ENCODE results near the gene LRRC43.
"Not testable (repeated sequence)": the region's sequence is repeated elsewhere in the genome, so short reads cannot be mapped to it uniquely, and the experiment has no call there.

The LRRC43 gene

DNA sequence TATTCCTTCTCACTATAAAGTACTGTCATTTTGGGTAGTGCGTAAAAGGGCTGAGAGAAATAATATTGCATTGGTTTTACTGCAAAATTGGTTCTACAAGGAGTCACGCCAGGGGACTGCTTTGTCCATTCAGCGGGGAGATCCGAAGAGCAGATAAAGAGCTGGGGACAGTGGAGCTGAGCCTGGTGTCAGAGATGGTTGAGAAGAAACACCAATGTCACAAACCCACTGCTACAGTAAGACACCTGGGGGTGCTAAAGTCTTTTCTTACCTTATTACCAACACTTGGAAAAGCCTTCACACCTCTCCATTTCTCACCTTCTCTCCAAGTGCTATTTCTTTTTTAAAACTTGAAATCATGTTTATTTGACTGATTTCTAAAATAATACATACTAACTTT, 23.0 kb upstream of the LRRC43 start:
- DNase-seq (ENCODE audit: insufficient read length) (no peak), FAIRE-seq (no peak)
- no peak for TF ChIP-seq POLR2A (IDR thresholded peaks at IDR 0.05; ENCODE audit: low read depth, low read length)

DNA sequence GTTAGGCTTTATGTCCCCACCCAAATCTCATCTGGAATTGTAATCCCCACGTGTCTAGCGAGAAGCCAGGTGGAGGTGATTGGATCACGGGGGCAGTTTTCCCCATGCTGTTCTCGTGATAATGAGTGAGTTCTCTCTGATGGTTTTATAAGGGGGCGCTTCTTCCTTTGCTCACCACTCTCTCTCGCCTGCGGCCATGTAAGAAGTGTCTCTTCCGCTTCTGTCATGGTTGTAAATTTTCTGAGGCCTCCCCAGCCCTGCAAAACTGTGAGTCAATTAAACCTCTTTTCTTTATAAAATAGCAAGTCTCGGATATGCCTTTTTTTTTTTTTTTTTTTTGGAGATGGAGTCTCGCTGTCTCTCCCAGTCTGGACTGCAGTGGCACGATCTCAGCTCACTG, 22.2 kb upstream of the LRRC43 start:
- no peak for FAIRE-seq
- TF ChIP-seq POLR2A (IDR thresholded peaks at IDR 0.05; ENCODE audit: low read depth, low read length): no peak
- no peak for TF ChIP-seq TAF1 (IDR thresholded peaks at IDR 0.05; ENCODE audit: borderline replicate concordance, low read depth, low read length)
- TF ChIP-seq POLR2AphosphoS5 (IDR thresholded peaks at IDR 0.05; ENCODE audit: low read depth, low read length): no peak

DNA sequence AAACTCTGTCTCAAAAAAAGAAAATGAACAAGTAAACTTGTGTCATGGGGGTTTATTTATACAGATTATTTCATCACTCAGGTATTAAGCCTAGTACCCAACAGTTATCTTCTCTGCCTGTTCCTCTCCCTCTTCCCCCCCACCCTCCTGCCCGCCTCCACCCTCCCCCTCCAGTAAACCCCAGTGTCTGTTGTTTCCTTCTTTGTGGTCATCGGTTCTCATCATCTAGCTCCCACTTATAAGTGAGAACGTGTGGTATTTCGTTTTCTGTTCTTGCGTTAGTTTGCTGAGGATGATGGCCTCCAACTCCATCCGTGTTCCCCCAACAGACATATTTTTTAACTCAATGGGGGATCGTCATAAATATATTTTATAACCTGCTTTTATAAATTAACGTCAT, 21.2 kb upstream of the LRRC43 start:
- FAIRE-seq (no peak), DNase-seq (ENCODE audit: insufficient read length) (no peak)
- no peak for TF ChIP-seq POLR2AphosphoS5 (IDR thresholded peaks at IDR 0.05; ENCODE audit: low read depth, low read length)
- no peak for TF ChIP-seq TAF1 (IDR thresholded peaks at IDR 0.05; ENCODE audit: borderline replicate concordance, low read depth, low read length)
- no peak for TF ChIP-seq POLR2A (IDR thresholded peaks at IDR 0.05; ENCODE audit: low read depth, low read length)

More for the DNA sequence above, 22.2 kb upstream of the LRRC43 start:
- DNase-seq (ENCODE audit: insufficient read length): no peak

DNA sequence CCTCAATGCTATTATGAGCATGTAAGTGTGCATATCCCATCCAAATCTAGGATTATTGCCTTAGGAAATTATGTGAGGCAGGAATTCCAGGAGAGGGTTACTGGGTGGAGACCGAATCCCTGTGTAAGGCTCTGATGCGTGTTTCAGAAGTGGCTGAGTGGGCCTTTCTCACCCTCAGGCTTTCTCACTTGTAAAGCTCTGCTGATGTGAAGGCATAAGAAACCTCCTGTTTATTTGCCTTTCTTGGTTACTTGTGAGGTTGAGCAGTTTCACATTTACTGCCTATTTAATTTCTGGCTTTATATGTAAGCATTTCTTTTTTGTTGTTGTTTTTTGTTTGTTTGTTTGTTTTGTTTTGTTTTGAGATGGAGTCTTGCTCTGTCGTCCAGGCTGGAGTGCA, 19.9 kb upstream of the LRRC43 start:
- DNase-seq (ENCODE audit: insufficient read length) (no peak), FAIRE-seq (no peak)
- TF ChIP-seq POLR2A (IDR thresholded peaks at IDR 0.05; ENCODE audit: low read depth, low read length): no peak
- no peak for TF ChIP-seq TAF1 (IDR thresholded peaks at IDR 0.05; ENCODE audit: borderline replicate concordance, low read depth, low read length)
- no peak for TF ChIP-seq POLR2AphosphoS5 (IDR thresholded peaks at IDR 0.05; ENCODE audit: low read depth, low read length)

DNA sequence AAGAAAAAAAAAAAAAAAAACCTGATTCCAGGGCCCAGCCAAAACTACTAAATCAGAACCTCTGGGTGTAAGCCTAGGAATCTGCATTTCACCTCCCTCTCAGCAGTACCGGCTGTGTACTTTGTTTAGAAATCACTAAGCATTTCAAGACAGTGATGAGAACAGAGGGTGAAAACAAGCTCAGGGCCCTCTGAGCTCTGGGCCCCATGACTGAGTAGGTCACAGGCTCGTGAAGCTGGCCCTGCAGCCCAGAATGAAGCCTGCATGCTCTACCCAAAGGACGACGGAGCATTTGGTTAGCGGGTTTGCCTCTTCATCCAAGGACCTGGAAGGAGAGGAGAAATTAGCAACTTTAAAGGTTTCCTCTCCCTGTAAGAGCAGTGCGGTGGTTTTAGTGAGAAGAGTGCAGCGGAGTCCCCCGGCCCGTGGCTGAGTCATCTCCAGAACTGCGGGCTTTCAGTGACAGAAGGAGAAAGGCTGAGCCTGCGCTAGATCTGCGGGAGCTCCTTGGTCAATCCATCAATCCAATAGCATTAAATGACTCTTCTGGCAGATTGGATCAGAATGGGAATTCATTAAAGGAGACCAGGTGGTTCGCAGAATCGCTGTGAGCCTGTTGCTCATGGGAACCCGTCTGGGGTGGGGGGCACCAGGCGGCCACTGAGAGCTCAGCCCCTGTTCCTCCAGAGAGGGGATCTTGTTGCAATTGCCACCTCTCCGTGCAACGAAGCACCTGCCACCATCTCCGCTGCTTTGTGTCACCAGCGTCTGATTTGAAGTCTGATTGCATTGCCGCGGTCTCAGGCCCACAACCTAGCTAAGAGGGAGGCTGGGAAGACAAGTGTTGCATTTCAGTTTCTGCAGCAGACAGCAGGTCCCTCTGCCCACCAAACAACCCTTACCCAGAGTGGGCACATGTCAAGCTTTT, 16.2 kb upstream of the LRRC43 start:
- DNase-seq (ENCODE audit: insufficient read length) (no peak), FAIRE-seq (peak; percentile 70)
- TF ChIP-seq POLR2A (IDR thresholded peaks at IDR 0.05; ENCODE audit: low read depth, low read length): no peak
- no peak for TF ChIP-seq POLR2AphosphoS5 (IDR thresholded peaks at IDR 0.05; ENCODE audit: low read depth, low read length)
- no peak for TF ChIP-seq TAF1 (IDR thresholded peaks at IDR 0.05; ENCODE audit: borderline replicate concordance, low read depth, low read length)

DNA sequence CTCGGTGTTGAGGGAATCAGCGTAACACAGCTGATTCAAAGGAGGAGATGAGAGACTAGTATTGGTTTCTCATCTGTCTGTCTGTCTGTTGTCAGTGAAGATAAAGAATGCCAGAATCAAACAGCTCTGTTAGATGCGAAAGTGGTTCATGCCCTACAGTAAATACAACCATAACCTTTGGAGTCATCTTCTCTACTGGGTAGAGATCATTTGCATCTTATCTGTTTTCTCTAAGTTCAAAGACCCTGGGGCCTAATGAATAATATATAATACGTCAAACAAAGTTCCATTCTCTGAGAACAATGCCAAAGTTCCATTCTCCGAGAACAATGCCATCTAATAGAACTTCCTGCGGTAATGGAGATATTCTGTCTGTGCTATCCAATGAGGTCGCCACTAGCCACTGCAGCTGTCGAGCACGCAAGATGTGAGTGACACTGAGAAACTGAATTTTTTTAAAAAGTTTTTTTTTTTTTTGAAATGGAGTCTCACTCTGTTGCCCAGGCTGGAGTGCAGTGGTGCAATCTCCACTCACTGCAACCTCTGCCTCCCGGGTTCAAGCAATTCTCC, 15.5 kb upstream of the LRRC43 start:
- DNase-seq (ENCODE audit: insufficient read length) (no peak), FAIRE-seq (no peak)
- no peak for TF ChIP-seq POLR2AphosphoS5 (IDR thresholded peaks at IDR 0.05; ENCODE audit: low read depth, low read length)
- TF ChIP-seq POLR2A (IDR thresholded peaks at IDR 0.05; ENCODE audit: low read depth, low read length): no peak
- TF ChIP-seq TAF1 (IDR thresholded peaks at IDR 0.05; ENCODE audit: borderline replicate concordance, low read depth, low read length): no peak

DNA sequence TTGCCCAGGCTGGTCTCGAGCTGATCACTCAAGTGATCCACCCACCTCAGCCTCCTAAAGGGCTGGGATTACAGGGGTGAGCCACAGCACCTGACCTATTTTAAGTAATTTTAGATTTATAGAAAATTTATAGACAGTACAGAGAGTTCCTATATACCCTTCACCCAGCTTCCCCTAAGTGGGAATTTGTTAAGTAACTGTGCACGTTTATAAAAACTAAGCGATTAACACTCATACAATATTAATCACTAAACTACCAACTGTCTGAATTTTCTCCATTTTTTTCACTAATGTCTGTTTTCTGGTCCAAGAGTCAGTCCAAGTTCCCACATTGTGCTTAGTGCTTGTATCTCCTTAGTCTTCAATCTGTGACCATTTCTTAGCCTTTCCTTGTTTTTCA, 14.4 kb upstream of the LRRC43 start:
- DNase-seq (ENCODE audit: insufficient read length): no peak
- FAIRE-seq: no peak
- TF ChIP-seq TAF1 (IDR thresholded peaks at IDR 0.05; ENCODE audit: borderline replicate concordance, low read depth, low read length) (no peak), POLR2A (IDR thresholded peaks at IDR 0.05; ENCODE audit: low read depth, low read length) (no peak), POLR2AphosphoS5 (IDR thresholded peaks at IDR 0.05; ENCODE audit: low read depth, low read length) (no peak)

DNA sequence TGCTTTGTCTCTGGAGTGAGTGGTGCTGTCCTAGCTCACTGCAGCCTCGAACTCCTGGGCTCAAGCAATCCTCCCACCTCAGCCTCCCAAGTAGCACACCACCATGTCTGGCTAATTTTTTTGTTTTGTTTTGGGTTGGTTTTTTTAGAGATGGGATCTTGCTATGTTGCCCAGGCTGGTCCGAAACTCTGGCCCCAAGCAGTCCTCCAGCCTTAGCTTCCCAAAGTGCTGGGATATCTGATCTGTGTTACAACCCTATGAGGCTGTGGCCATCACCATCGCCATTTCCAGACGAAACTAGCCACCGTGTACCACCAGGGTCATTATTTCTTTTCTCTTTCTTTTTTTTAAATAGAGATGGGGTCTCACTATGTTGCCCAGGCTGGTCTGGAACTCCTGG, 11.5 kb upstream of the LRRC43 start:
- DNase-seq (ENCODE audit: insufficient read length) (no peak), FAIRE-seq (no peak)
- TF ChIP-seq POLR2AphosphoS5 (IDR thresholded peaks at IDR 0.05; ENCODE audit: low read depth, low read length): no peak
- TF ChIP-seq TAF1 (IDR thresholded peaks at IDR 0.05; ENCODE audit: borderline replicate concordance, low read depth, low read length): no peak
- TF ChIP-seq POLR2A (IDR thresholded peaks at IDR 0.05; ENCODE audit: low read depth, low read length): no peak

DNA sequence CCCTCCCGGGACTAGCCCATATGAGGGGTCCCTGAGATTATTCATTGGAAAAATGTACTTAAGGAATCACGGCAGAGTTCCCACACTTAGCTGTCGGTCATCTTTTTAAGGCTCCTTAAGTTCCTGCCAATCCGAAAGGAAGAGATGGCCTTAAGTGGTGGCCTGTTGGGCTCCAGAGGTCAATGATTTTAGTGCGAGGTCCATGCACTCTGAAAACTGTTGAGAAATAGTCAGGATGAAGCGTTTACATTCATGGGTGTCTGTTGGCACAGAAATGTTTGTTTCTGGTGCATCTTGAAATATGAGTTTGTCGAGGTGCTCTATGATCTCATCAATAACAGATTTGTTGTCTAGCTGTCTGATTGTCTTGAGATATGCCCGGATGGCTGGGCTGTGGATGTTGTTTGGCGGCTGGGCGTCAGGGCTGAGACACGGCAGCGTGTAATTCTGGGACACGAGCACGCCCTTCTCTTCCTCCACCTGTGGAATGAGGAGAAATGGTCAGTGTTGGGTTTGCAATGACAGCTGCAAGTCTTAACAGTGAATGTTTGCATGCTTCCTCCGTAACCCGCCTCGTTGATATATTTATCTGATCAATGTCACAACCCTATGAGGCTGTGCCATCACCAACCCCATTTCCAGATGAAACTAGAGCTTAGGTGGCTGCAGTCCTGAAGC, 10.5 kb upstream of the LRRC43 start:
- DNase-seq (ENCODE audit: insufficient read length): no peak
- no peak for TF ChIP-seq TAF1 (IDR thresholded peaks at IDR 0.05; ENCODE audit: borderline replicate concordance, low read depth, low read length)
- no peak for TF ChIP-seq POLR2AphosphoS5 (IDR thresholded peaks at IDR 0.05; ENCODE audit: low read depth, low read length)
- no peak for TF ChIP-seq POLR2A (IDR thresholded peaks at IDR 0.05; ENCODE audit: low read depth, low read length)
- FAIRE-seq: no peak

DNA sequence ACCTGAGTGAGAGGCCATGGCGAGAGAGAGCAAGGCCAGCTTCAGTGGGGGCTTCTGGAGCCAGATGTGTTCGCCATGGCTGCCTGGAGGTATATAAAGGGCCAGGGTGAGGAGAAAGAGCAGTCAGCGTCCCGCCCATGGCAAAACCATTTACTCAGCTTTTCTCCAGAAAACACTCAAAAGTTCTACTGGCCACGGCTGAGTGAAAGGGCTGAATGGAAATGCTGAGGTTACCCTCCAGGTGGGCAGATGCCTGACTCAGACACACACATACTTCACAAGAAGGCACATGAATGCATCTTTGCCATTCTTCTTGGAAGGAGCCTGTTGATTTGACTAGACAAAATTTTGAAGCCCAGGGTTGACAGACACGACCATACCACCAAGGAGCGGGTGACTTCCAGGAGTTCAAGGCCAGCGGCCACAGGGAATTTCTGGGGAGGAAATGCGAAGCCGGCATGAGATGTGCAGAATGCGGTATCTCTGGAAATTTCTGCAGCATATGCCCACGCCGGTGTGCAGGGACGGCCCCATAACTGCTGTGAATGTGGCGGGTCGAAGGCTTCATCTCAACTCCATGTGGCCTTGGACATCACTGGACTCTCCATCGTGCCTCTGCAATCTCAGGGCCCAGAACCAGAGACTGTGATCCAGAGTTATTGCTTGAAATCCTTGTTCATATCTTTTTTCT, 8.6 kb upstream of the LRRC43 start, which contains the start of gene IL31:
TSS of gene IL31 (minus strand) at position 67 of the 691 bp plus-strand sequence. CDS start at position 18, 49 bp downstream.
- FAIRE-seq: no peak
- TF ChIP-seq TAF1 (IDR thresholded peaks at IDR 0.05; ENCODE audit: borderline replicate concordance, low read depth, low read length) (no peak), POLR2A (IDR thresholded peaks at IDR 0.05; ENCODE audit: low read depth, low read length) (no peak)
- DNase-seq (ENCODE audit: insufficient read length): no peak

DNA sequence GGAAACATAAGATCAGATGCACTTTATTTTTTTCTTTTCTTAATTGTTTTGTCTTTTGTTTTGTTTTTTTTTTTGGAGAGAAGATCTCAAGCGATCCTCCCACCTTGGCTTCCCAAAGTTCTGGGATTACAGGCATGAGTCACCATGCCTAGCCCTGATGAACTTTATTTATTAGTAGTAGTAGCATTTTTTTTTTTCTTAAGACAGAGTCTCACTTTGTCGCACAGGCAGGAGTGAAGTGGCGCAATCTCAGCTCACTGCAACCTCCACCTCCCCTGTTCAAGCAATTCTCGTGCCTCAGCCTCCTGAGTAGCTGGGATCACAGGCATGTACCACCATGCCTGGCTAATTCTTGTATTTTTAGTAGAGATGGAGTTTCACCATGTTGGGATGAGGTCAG, 6.5 kb upstream of the LRRC43 start:
- DNase-seq (ENCODE audit: insufficient read length); FAIRE-seq: not testable (repeated sequence)

All from GM12892 (cell line).